Activated naive CD4-positive, alpha-beta T cell treated with anti-CD3 and anti-CD28 coated beads, Interleukin-2, amount 50 U/mL, for 72 hours (primary cell): ENCODE data around the gene MS4A13. TPM values are rescaled to one million over a fixed set of nuclear protein-coding genes. Genes with fewer than 3 reads are reported as not detected.
A peak's percentile ranks its signal among the peaks of the same experiment; 100 is the strongest.
"Not testable (repeated sequence)": the region's sequence is repeated elsewhere in the genome, so short reads cannot be mapped to it uniquely, and the experiment has no call there.

ENCODE experiments used
- ATAC-seq, 2 donors: fragments of 150-1000 bp; cut with Tn5 transposase; 2 replicates each; pipeline ENCODE4 v1.10.0; 2021; ENCODE audit warnings: mild to moderate bottlenecking in 2 of 2, moderate library complexity in 2 of 2
- DNase-seq, 2 donors: peaks; one replicate each; pipeline ENCODE4 v3.0.0; 2021 to 2022; ENCODE audit warnings: low spot score in 2 of 2
- H3K27ac Mint-ChIP-seq, 2 donors: one replicate each; pipeline ENCODE4 v1.8.0; 2022; ENCODE audit warnings: mild to moderate bottlenecking in 2 of 2, mixed read lengths in 2 of 2
- H3K36me3 Mint-ChIP-seq, 2 donors: one replicate each; pipeline ENCODE4 v1.8.0; 2022; ENCODE audit warnings: mixed read lengths in 2 of 2
- H3K9me3 Mint-ChIP-seq, 2 donors: one replicate each; pipeline ENCODE4 v1.8.0; 2022; ENCODE audit warnings: mixed read lengths in 2 of 2
- total RNA-seq, 2 donors: library from RNA; stranded (reverse); gene quantifications; one replicate each; pipeline ENCODE4 v1.2.3, GENCODE V29; 2022

The MS4A13 gene, protein sequence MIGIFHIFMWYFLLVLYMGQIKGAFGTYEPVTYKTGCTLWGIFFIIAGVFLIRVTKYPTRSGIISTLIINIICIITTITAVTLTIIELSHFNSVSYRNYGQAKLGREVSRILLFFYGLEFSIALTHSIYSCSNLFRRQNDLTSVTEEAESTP
- not detected for total RNA-seq

DNA sequence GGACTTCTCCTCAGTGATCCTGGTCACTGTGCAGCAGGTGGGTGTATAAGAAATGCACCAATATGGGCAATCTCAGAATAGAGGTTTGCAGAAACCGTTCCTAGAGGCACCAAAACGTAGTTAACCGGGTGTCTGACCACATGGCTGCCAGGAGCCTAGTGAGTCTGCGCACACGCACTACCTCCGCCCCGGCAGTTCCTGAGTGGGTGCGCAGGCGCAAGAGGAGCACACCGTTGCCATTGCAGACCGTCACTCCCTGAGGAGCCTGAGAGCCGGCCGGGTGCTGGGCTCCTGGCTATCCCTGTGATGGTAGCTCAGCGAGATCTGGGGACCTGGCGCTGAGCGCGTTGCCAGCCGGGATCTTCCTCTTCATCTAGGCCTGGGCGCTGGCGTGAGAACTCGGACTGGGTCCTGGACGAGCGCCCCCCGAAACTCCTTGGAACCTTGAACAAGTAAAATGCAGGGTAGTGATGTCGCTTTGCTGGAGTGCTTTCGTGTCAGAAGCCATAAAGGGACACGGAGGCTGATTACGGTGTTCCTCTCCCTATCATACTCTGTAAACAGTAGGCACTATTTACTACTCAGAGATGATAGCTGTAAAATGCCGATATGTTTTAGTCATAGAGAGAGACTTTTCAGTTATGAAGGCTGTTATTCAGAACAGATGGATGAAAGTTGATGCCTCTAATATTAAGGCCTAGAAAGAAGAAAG lies at the start of gene MS4A13:
Gene MS4A13, plus strand, starts transcription at position 249 of the 712 bp plus-strand sequence. CDS start 2,692 bp downstream, outside the sequence.
- peaks cover 0 to 11% of the 10 kb centered on the region in 2 donors for H3K9me3 Mint-ChIP-seq
- H3K36me3 Mint-ChIP-seq = no peaks in the 10 kb centered on the region

DNA sequence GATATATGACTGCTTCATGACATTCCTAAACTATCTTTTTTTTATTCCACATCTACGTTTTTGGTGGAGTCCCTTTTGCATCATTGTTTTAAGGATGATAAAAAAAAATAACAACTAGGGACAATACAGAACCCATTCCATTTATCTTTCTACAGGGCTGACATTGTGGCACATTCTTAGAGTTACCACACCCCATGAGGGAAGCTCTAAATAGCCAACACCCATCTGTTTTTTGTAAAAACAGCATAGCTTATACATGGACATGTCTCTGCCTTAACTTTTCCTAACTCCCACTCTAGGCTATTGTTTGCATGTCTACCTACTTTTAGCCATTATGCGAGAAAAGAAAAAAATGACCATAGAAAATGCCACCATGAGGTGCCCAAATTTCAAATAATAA lies 46.4 kb upstream of the MS4A13 start:
- ATAC-seq (no peak), DNase-seq (no peak)
- Mint-ChIP-seq H3K36me3 (no peaks in the 10 kb centered on the region), H3K27ac (no peak overlapping the region), H3K9me3 (no peaks in the 10 kb centered on the region)

More for the DNA sequence above, at the start of gene MS4A13:
- DNase-seq = no peak
- ATAC-seq = no peak
- no peak within 1 kb of the TSS for H3K27ac Mint-ChIP-seq

DNA sequence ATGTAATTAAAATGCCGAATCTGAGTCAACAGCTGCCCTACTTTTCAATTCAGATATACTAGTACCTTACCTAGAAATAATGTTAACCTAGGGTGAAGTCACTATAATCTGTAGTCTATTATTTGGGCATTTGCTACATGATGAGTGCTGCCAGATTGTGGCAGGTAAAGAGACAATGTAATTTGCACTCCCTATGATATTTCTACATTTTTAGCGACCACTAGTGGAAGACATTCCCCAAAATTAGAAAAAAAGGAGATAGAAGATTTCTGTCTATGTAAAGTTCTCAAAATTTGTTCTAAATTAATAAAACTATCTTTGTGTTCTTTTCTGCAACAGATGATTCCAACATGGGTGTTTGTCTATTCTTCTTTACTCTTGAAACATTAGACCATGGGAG lies 45.5 kb upstream of the MS4A13 start:
- Mint-ChIP-seq H3K27ac (no peak overlapping the region), H3K9me3 (no peaks in the 10 kb centered on the region), H3K36me3 (no peaks in the 10 kb centered on the region)
- no peak for DNase-seq
- ATAC-seq = no peak

DNA sequence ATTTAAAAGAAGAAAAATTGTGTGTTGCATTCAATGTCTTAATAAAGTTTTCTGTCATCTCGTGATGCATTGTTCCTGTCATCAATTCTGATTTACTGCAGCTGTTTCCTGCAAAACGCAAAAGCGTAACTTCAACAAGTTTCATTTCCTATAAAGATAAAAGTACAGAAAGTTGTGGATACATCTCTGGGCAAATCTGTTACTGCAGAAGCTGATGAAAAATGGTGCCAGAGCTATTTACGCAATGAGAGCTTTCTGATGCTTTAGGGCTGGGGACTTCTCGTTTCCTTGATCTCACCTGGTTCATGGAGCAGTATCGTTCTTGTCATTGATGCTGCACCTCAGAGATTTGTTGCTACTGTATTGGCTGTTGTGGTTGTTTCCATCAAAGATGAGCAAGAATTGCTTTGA lies 38.2 kb upstream of the MS4A13 start:
- no peaks in the 10 kb centered on the region for H3K9me3 Mint-ChIP-seq
- H3K36me3 Mint-ChIP-seq = no peaks in the 10 kb centered on the region
- DNase-seq = no peak
- peak in 1 of 2 donors; percentile 34 for ATAC-seq
- no peak overlapping the region for H3K27ac Mint-ChIP-seq

DNA sequence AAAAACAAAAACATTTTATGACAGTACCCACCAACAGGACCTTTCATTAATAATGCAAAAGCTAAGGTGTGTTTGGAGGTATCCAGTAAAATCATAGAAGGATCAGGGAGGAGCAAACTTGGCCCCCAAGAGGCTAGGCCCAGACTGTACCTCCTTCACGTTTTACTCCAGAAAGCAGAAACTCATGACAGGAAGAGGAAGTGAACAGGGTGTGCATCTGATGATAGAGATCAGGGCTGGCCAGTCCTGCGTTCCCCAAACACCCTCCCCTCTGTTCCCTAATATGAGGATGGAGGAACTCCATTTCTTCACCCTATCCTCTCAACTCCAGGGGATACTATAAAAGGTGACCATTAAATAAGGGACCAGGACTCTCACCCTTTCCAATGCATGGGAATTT lies 32.8 kb upstream of the MS4A13 start:
- ATAC-seq (no peak), DNase-seq (no peak)
- H3K27ac Mint-ChIP-seq = no peak overlapping the region
- no peaks in the 10 kb centered on the region for H3K36me3 Mint-ChIP-seq
- no peaks in the 10 kb centered on the region for H3K9me3 Mint-ChIP-seq

DNA sequence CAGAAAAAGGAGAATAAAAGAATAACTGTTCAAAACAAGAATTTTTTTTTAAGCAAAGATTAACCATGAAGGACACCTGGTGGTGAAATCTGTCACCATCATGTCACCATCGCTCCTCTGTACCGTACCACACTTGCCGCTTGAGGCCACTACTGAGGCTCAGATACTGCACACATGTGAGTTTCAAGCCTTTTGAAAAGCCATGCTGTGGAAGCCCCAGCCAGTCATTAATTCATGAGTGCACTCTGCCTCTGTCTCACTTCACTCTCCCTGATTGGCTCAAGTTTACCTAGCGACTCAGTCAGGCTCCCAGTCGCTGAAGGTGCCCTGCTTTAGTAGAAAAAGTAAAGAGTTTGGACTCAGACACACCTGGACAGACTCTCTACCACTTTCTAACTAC lies 29.2 kb upstream of the MS4A13 start:
- DNase-seq = no peak
- peak; percentile 48 to 76 for ATAC-seq
- Mint-ChIP-seq H3K9me3 (no peaks in the 10 kb centered on the region), H3K27ac (no peak overlapping the region), H3K36me3 (no peaks in the 10 kb centered on the region)

DNA sequence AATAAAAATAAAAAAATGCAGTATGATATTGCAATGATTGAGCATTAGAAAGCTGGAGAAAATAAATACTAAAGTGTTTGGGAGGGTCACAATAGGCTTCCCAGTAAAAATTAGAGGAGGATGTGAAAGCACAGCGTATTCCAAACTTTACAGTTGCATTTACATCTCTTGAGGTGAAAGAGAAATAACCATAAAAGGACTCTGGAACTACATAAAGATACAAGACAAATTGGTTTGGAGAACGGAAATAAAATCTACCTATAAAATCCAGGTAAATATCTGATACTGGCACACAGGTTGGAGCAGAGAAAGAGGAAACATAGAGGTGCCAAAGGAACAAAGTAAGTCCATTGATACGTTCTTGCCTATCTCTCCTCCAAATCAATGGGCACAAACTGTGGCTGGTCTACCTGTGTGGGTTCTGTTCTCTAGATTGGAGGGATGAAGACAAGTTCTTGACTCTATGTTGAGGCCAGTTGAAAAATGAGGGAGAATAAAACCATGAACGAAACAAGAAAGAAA lies 22.6 kb upstream of the MS4A13 start, which contains the start of gene MS4A12:
Gene MS4A12, plus strand, starts transcription at position 291 of the 522 bp plus-strand sequence. CDS start 4,541 bp downstream, outside the sequence.
- H3K9me3 Mint-ChIP-seq = no peaks in the 10 kb centered on the region
- no peaks in the 10 kb centered on the region for H3K36me3 Mint-ChIP-seq
- no peak for ATAC-seq
- DNase-seq = no peak
- H3K27ac Mint-ChIP-seq = no peak within 1 kb of the TSS

DNA sequence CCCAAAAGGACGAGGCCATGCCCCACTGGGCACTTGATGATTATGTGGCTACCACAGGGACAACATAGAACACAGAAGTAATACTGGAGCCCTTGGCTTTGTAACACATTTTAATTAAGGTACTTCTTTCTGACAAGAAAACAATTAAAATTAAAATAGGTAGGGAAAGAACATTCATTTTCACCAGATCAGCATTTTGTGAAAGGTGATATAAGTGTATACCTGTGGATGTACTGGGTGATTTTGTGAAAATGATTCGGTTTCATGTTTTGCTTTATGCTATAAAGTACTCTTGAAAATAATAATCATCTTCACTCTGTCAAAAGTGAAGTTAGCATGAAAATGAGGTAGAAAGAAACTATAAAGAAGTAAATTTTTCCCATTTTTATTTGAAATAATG lies 21.7 kb upstream of the MS4A13 start:
- DNase-seq (no peak), ATAC-seq (no peak)
- H3K9me3 Mint-ChIP-seq = no peaks in the 10 kb centered on the region
- no peaks in the 10 kb centered on the region for H3K36me3 Mint-ChIP-seq
- no peak overlapping the region for H3K27ac Mint-ChIP-seq

DNA sequence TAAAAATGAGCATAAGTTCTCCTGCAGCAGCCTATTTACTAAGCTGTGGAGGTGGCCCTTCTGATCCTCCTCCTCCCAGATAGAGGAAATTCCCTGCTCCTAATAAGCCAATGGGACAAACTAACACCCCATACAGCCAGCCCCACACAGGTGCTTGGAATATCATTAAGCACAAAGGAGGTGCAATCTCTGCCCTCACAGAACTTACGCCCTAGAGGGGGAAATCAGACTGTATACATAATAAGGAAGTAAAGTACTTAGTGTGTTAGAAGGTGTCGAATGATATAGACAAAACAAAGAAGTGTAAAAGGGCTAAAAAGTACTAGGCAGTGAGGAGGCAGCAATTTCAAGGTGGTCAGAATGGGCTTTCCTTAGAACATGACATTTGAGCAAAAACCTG lies 16.8 kb upstream of the MS4A13 start:
- Mint-ChIP-seq H3K36me3 (no peaks in the 10 kb centered on the region), H3K9me3 (no peaks in the 10 kb centered on the region), H3K27ac (no peak overlapping the region)
- no peak for ATAC-seq
- DNase-seq = no peak

DNA sequence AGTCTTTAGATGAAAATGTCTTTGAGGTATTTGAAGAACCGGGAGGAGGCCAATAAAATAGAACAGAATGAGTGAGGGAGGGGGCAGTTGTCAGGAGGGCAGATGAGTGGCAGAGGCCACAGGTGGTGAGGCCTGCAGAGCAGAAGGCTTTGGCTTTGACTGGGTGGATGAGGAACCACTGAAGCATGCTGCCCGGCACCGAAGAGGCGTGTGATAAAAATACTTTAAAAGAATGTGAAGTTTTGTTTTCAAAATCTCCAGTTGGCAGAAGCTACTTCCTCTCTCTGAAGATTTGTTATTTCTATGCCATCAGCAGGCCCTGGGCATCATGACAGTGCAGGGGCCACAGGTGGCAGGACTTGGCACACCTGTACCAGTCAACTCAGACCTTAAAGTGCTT lies 16.3 kb upstream of the MS4A13 start:
- Mint-ChIP-seq H3K9me3 (no peaks in the 10 kb centered on the region), H3K27ac (no peak overlapping the region), H3K36me3 (no peaks in the 10 kb centered on the region)
- DNase-seq = no peak
- ATAC-seq = peak; percentile 20 to 72

DNA sequence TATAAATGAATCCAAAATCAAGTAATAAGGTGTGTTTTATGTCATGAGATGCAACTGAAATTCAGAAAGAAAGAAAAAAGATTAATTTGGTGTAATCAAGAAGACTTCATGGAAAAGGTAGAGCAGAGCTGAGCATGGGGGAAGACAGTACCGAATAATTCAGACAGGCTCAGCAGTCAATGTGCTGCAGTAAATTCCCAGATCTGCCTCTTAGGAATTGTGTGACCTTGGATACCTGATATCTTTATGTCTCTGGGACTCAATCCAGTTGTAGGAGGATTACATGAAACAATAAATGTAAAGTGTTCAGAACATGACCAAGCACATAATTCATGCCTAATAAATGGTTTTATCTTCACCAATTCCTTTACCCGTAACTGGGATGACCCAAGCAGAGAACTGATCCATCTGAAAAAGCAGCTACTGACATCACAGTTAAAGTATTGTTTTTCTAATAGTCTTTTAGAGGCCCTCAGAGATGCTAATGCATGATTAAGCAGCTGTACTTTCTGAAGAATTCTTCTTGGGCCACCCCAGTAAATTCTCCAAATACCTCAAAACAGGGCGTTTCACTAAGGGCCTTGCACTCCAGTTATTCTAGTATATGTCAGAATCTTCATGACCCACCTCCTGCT lies 14.8 kb upstream of the MS4A13 start:
- DNase-seq (no peak), ATAC-seq (no peak)
- H3K36me3 Mint-ChIP-seq = no peaks in the 10 kb centered on the region
- peaks cover 0 to 5% of the 10 kb centered on the region in 2 donors for H3K9me3 Mint-ChIP-seq
- no peak overlapping the region for H3K27ac Mint-ChIP-seq

DNA sequence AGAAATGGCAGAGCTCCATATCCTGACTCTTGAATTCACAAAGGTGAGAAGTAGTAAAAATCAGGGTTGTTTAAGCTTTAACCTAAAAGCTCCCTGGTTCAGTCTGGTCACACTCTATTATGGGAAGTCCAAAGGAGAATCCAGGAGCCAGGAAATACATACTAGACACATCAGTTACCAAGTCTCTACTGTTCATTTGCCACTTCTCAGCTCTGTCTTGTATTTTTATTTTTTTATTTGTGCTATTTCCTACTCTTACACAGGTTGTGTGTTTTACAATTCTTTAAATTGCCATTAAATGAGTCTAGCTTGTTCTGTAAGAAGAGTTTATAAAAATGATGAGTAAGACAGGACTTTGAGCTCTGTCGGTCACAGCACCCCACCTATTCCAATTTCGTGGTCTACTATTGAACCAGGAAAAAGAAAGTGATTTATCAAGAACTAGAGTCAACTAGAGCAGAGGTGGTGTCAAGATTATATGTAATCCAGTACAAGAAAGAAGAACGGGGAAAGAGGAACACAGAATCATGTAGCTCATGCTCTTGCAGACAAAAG lies 12.9 kb upstream of the MS4A13 start:
- H3K9me3 Mint-ChIP-seq = peaks cover 0 to 5% of the 10 kb centered on the region in 2 donors
- no peak overlapping the region for H3K27ac Mint-ChIP-seq
- DNase-seq = no peak
- ATAC-seq = no peak
- H3K36me3 Mint-ChIP-seq = no peaks in the 10 kb centered on the region

DNA sequence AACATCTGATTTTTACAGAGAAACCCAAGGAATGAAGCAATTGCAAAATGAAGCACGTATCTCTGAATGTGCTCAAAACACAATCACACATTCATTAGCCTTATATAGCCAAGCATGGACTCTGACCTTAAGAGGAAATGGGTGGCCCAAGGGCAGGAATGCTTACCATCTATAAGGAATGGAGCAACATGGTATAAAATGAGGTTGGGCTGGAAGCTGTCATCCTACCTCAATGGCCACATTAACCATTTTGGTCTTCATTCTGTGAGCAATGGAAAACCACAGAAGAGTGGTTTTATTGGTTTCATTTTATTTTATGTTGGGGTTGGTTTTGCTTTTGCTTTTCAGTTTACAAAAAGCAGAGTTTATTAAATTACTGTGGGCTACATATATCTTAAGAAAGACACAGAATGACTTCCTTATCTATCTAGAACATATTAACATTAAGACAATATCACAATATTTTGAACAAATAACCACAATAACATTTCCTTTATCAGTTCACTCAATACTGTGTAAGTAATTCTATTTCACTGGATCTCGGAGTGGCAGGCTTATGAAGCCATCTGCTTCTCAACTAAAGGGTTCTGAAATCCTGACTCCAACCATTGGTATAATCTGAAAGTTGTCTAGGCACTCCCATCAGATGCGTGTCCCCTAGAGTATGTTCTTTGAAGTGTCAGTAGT lies 10.8 kb upstream of the MS4A13 start:
- peak; percentile 69 to 74 for ATAC-seq
- peak overlapping the region in 1 of 2 donors; percentile 45 for H3K27ac Mint-ChIP-seq
- H3K36me3 Mint-ChIP-seq = no peaks in the 10 kb centered on the region
- DNase-seq = no peak
- H3K9me3 Mint-ChIP-seq = peaks cover 0 to 15% of the 10 kb centered on the region in 2 donors

DNA sequence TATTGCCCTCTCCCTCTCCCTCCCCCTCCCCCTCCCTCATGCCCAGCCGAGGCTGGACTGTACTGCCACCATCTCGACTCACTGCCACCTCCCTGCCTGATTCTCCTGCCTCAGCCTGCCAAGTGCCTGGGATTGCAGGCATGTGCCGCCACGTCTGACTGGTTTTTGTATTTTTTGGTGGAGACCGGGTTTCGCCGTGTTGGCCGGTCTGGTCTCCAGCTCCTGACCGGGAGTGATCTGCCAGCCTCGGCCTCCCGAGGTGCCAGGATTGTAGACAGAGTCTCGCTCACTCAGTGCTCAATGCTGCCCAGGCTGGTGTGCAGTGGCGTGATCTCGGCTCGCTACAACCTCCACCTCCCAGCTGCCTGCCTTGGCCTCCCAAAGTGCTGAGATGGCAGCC lies 5.6 kb upstream of the MS4A13 start:
- not testable (repeated sequence) for ATAC-seq, DNase-seq, H3K36me3 Mint-ChIP-seq, H3K27ac Mint-ChIP-seq
- peaks cover 0 to 15% of the 10 kb centered on the region in 2 donors for H3K9me3 Mint-ChIP-seq

DNA sequence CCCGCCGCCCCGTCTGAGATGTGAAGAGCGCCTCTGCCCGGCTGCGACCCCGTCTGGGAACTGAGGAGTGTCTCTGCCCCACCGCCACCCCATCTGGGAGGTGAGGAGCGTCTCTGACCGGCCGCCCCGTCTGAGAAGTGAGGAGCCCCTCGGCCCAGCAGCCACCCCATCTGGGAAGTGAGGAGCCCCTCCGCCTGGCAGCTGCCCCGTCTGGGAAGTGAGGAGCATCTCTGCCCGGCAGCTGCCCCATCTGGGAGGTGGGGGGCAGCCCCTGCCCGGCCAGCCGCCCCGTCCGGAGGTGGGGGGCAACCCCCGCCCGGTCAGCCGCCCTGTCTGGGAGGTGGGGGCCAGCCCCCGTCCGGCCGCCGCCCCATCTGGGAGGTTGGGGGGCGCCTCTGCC lies 5.0 kb upstream of the MS4A13 start:
- ATAC-seq, H3K27ac Mint-ChIP-seq, H3K36me3 Mint-ChIP-seq, H3K9me3 Mint-ChIP-seq, DNase-seq: not testable (repeated sequence)

DNA sequence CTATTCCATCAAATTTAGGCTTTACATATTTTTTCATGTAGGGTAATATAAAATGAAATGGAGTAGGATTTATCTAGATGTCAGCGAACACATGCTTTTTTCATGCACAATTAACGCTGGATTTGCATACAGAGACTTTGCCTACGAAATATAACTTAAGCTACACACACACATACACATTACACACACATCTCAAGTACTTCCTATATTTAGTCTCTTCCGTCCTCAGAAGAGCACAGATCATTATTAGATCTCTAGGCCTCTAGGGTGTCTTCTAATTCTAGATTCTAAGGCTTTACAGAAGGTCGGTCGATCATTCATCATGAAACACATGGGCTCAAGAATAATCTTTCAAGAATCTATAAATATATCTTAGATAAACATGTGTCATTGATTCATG lies 3.8 kb upstream of the MS4A13 start:
- H3K9me3 Mint-ChIP-seq = peaks cover 0 to 10% of the 10 kb centered on the region in 2 donors

More for the DNA sequence above, 3.8 kb upstream of the MS4A13 start:
- Mint-ChIP-seq H3K36me3 (no peaks in the 10 kb centered on the region), H3K27ac (no peak overlapping the region)
- DNase-seq = no peak
- ATAC-seq = no peak
